Measurements from ENCODE around the gene MEFV. TPM values are rescaled to one million over a fixed set of nuclear protein-coding genes. Genes with fewer than 3 reads are reported as not detected.

Gene MEFV
- total RNA-seq, 2 experiments from 2014 or later: 0.27 TPM; not detected in 1

DNA sequence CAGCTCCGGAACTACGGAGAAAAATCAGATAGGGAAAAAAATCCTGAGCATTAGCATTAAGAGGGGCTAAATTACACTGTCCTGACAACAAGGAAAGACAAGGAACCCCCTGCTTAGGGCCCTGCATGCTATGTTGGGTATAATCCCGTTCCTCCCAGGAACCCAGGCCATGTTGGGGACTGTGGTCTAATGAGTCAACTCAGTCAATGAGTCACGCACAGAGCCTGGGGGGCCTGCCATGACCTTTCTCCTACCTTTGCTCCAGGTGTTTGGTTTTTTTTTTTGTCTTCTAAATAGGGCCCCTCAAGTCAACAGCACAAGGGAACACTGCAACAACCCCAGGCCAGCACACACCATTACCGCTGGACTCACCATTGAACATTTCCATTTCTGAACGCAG, 12.6 kb downstream of the MEFV start:
- Histone ChIP-seq H4K20me1 (ENCODE audit: insufficient read depth, low read length) (no peaks in the 10 kb centered on the region), H3K27ac (ENCODE audit: low read depth, low read length, poor library complexity, severe bottlenecking) (no peak overlapping the region), H3K9me2 (ENCODE audit: insufficient read depth, low read length) (no peaks in the 10 kb centered on the region), H3K4me1 (ENCODE audit: insufficient read depth, low read length, poor library complexity, severe bottlenecking) (peaks cover 4% of the 10 kb centered on the region), H3K4me3 (ENCODE audit: low read depth, low read length, poor library complexity, severe bottlenecking) (no peak overlapping the region), H3K36me3 (ENCODE audit: insufficient read depth, low read length) (no peaks in the 10 kb centered on the region), H3K9me3 (ENCODE audit: low read length) (no peaks in the 10 kb centered on the region), H3K79me2 (ENCODE audit: insufficient read depth, low read depth, low read length) (no peaks in the 10 kb centered on the region), H3K4me2 (ENCODE audit: low read length) (no peak overlapping the region), H2AFZ (ENCODE audit: low read length) (no peak overlapping the region)
- intact Hi-C loops (cut with micrococcal nuclease; ENCODE audit: unreplicated experiment): no loop called here
- POLR2A ChIA-PET: no interaction called here
- BruUV-seq (replicated peaks): no TSS peak
- DNase-seq (ENCODE audit: low spot score): no peak
- CTCF ChIA-PET (ENCODE audit: unreplicated experiment): interaction anchor here (0.6 kb wide), 1 partner anchor 148 kb away, joined by 3 read pairs; no protein-coding TSS in a partner anchor
- TF ChIP-seq, protein P1, sequence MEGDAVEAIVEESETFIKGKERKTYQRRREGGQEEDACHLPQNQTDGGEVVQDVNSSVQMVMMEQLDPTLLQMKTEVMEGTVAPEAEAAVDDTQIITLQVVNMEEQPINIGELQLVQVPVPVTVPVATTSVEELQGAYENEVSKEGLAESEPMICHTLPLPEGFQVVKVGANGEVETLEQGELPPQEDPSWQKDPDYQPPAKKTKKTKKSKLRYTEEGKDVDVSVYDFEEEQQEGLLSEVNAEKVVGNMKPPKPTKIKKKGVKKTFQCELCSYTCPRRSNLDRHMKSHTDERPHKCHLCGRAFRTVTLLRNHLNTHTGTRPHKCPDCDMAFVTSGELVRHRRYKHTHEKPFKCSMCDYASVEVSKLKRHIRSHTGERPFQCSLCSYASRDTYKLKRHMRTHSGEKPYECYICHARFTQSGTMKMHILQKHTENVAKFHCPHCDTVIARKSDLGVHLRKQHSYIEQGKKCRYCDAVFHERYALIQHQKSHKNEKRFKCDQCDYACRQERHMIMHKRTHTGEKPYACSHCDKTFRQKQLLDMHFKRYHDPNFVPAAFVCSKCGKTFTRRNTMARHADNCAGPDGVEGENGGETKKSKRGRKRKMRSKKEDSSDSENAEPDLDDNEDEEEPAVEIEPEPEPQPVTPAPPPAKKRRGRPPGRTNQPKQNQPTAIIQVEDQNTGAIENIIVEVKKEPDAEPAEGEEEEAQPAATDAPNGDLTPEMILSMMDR (conservative IDR thresholded peaks at IDR 0.05; ENCODE audit: low read length): no peak
- no peak for TF ChIP-seq EZH2phosphoT487 (IDR thresholded peaks at IDR 0.05; ENCODE audit: borderline replicate concordance, low read depth, low read length)

DNA sequence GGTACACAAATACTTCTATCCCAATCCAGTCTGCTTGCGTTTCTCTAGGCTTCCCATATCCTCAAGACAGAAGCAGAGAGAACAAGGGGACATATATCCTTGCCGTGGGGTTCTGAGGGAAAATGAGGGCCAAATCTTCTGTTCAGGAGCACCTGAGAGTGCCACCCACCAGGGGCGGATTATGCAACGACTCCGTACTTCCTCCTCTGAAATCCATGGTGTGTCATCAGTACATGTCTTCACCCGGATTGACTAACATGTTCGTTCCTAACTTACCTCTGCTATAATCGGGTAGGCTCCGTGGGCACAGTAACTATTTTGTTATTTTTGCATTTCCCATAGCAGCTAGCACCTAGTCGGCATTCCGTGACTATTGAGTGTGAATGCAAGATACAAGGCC, 13.7 kb downstream of the MEFV start:
- BruUV-seq (replicated peaks): no TSS peak
- Histone ChIP-seq H3K36me3 (ENCODE audit: insufficient read depth, low read length) (no peaks in the 10 kb centered on the region), H3K9me3 (ENCODE audit: low read length) (no peaks in the 10 kb centered on the region), H4K20me1 (ENCODE audit: insufficient read depth, low read length) (no peaks in the 10 kb centered on the region), H2AFZ (ENCODE audit: low read length) (no peak overlapping the region), H3K27ac (ENCODE audit: low read depth, low read length, poor library complexity, severe bottlenecking) (no peak overlapping the region), H3K4me1 (ENCODE audit: insufficient read depth, low read length, poor library complexity, severe bottlenecking) (peaks cover 4% of the 10 kb centered on the region), H3K79me2 (ENCODE audit: insufficient read depth, low read depth, low read length) (no peaks in the 10 kb centered on the region), H3K4me3 (ENCODE audit: low read depth, low read length, poor library complexity, severe bottlenecking) (no peak overlapping the region), H3K4me2 (ENCODE audit: low read length) (no peak overlapping the region), H3K9me2 (ENCODE audit: insufficient read depth, low read length) (no peaks in the 10 kb centered on the region)
- no peak for DNase-seq (ENCODE audit: low spot score)
- ChIA-PET POLR2A (no interaction called here), CTCF (ENCODE audit: unreplicated experiment) (no interaction called here)
- intact Hi-C loops (cut with micrococcal nuclease; ENCODE audit: unreplicated experiment): no loop called here
- TF ChIP-seq, protein P1 (conservative IDR thresholded peaks at IDR 0.05; ENCODE audit: low read length): no peak
- no peak for TF ChIP-seq EZH2phosphoT487 (IDR thresholded peaks at IDR 0.05; ENCODE audit: borderline replicate concordance, low read depth, low read length)

DNA sequence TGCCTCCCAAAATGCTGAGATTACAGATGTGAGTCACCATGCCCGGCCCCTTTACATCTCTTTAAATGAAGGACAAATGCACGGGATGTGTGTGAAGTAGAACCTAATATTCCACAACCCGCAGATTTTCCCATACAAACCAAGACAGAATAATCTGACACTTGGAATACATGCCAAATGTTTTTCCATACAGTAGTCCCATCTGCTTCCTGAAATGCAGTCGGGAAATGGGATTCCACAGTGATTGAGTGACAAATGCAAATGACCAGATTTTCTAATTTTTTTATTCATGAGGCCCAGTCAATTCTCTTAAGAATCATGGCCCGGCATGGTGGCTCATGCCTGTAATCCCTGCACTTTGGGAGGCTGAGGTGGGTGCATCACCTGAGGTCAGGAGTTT, 14.7 kb downstream of the MEFV start:
- Histone ChIP-seq H2AFZ (ENCODE audit: low read length) (no peak overlapping the region), H4K20me1 (ENCODE audit: insufficient read depth, low read length) (no peaks in the 10 kb centered on the region), H3K4me1 (ENCODE audit: insufficient read depth, low read length, poor library complexity, severe bottlenecking) (no peaks in the 10 kb centered on the region), H3K27ac (ENCODE audit: low read depth, low read length, poor library complexity, severe bottlenecking) (no peak overlapping the region), H3K9me2 (ENCODE audit: insufficient read depth, low read length) (no peaks in the 10 kb centered on the region), H3K36me3 (ENCODE audit: insufficient read depth, low read length) (no peaks in the 10 kb centered on the region), H3K4me3 (ENCODE audit: low read depth, low read length, poor library complexity, severe bottlenecking) (no peak overlapping the region), H3K79me2 (ENCODE audit: insufficient read depth, low read depth, low read length) (no peaks in the 10 kb centered on the region), H3K4me2 (ENCODE audit: low read length) (no peak overlapping the region), H3K9me3 (ENCODE audit: low read length) (no peaks in the 10 kb centered on the region)
- intact Hi-C loops (cut with micrococcal nuclease; ENCODE audit: unreplicated experiment): no loop called here
- POLR2A ChIA-PET: no interaction called here
- CTCF ChIA-PET (ENCODE audit: unreplicated experiment): no interaction called here
- no peak for TF ChIP-seq EZH2phosphoT487 (IDR thresholded peaks at IDR 0.05; ENCODE audit: borderline replicate concordance, low read depth, low read length)
- TF ChIP-seq, protein P1 (conservative IDR thresholded peaks at IDR 0.05; ENCODE audit: low read length): no peak
- BruUV-seq (replicated peaks): no TSS peak
- no peak for DNase-seq (ENCODE audit: low spot score)
